Breast epithelium (tissue), 4 donors: Measurements from ENCODE around the gene NCBP2L. TPM values are rescaled to one million over a fixed set of nuclear protein-coding genes. Genes with fewer than 3 reads are reported as not detected.
"Not testable (repeated sequence)": the region's sequence is repeated elsewhere in the genome, so short reads cannot be mapped to it uniquely, and the experiment has no call there.

Source experiments
- DNase-seq, 2 donors: peaks; one replicate each; pipeline ENCODE4 v3.0.0-alpha.2; 2019; ENCODE audit warnings: low spot score in 2 of 2
- H3K27ac ChIP-seq, 2 donors: fragments of 200-600 bp; sonication (generic) in 1 of 2; one replicate each; pipeline ENCODE4 v1.5.1; 2016 to 2019; ENCODE audit warnings: mild to moderate bottlenecking in 1 of 2
- H3K27me3 ChIP-seq, 2 donors: fragments of 200-600 bp; sonication (generic) in 1 of 2; one replicate each; pipeline versions ENCODE4 v1.5.1 to v1.6.0; 2017 to 2019; ENCODE audit warnings: control low read depth in 1 of 2, mild to moderate bottlenecking in 1 of 2
- H3K36me3 ChIP-seq: fragments of 200-600 bp; one replicate; pipeline ENCODE4 v1.5.1; 2019
- H3K4me1 ChIP-seq, 2 donors: fragments of 200-600 bp; sonication (generic); one replicate each; pipeline ENCODE4 v1.5.1; 2016 to 2019; ENCODE audit warnings: control low read depth in 1 of 2
- H3K4me3 ChIP-seq, 3 donors: fragments of 200-600 bp; sonication (generic); 1 replicate in 2 of 3; 2 replicates in 1 of 3; pipeline ENCODE4 v1.5.1; 2016 to 2019; ENCODE audit warnings: mild to moderate bottlenecking in 3 of 3, moderate library complexity in 2 of 3
- H3K9me3 ChIP-seq, 2 donors: fragments of 200-600 bp; sonication (generic) in 1 of 2; one replicate each; pipeline ENCODE4 v1.5.1; 2016 to 2019; ENCODE audit warnings: control low read depth in 1 of 2
- CTCF ChIP-seq, 3 donors: fragments of 450-650 bp; IDR thresholded peaks; one replicate each; pipeline ENCODE4 v1.5.1; 2016 to 2017; ENCODE audit warnings: antibody characterized with exemption in 3 of 3, mild to moderate bottlenecking in 3 of 3, moderate library complexity in 3 of 3
- POLR2A ChIP-seq: fragments of 450-650 bp; IDR thresholded peaks from one replicate; pipeline ENCODE4 v1.6.1; 2016; ENCODE audit warnings: antibody characterized with exemption, mild to moderate bottlenecking, moderate library complexity
- POLR2AphosphoS5 ChIP-seq, 3 donors: sonication (generic); formaldehyde crosslinking; IDR thresholded peaks; one replicate each; pipeline ENCODE4 v1.6.1; 2017; ENCODE audit warnings: antibody characterized with exemption in 3 of 3
- intact Hi-C: fragments of 100-400 bp; cut with DNase I; formaldehyde crosslinking; loops from one replicate; pipeline ENCODE4 v1.15.1; 2023; ENCODE audit warnings: low total_unique reads
- total RNA-seq, 3 donors: library from RNA; depleted of rRNA; stranded (reverse); fragments of >200 nt; gene quantifications; one replicate each; pipeline ENCODE4 v1.1.0, GENCODE V29; 2016

NCBP2L gene
- total RNA-seq, 3 donors from 2014 or later = not detected

GRCh38 chrX:107787827-107788226 is 10.3 kb downstream of the NCBP2L start:
- intact Hi-C loops = no loop called here
- Histone ChIP-seq H3K4me3 (no peak overlapping the region), H3K27me3 (peaks cover 0 to 14% of the 10 kb centered on the region in 2 donors), H3K27ac (no peak overlapping the region), H3K36me3 (no peaks in the 10 kb centered on the region), H3K9me3 (no peaks in the 10 kb centered on the region), H3K4me1 (no peaks in the 10 kb centered on the region)
- no peak for TF ChIP-seq POLR2AphosphoS5 (IDR thresholded peaks at IDR 0.05)
- no peak for TF ChIP-seq POLR2A
- no peak for TF ChIP-seq CTCF (IDR thresholded peaks at IDR 0.05)
- no peak for DNase-seq

GRCh38 chrX:107804427-107804826 is 26.9 kb downstream of the NCBP2L start:
- intact Hi-C loops = no loop called here
- Histone ChIP-seq H3K4me1 (no peaks in the 10 kb centered on the region), H3K4me3 (no peak overlapping the region), H3K27ac (no peak overlapping the region), H3K36me3 (no peaks in the 10 kb centered on the region), H3K9me3 (peaks cover 0 to 24% of the 10 kb centered on the region in 2 donors), H3K27me3 (peaks cover 0 to 13% of the 10 kb centered on the region in 2 donors)
- no peak for TF ChIP-seq POLR2AphosphoS5 (IDR thresholded peaks at IDR 0.05)
- no peak for TF ChIP-seq POLR2A
- TF ChIP-seq CTCF (IDR thresholded peaks at IDR 0.05) = no peak
- no peak for DNase-seq

GRCh38 chrX:107805179-107805578 is 27.6 kb downstream of the NCBP2L start:
- Histone ChIP-seq H3K9me3 (peaks cover 0 to 24% of the 10 kb centered on the region in 2 donors), H3K4me3 (no peak overlapping the region), H3K27me3 (peaks cover 0 to 21% of the 10 kb centered on the region in 2 donors), H3K27ac (no peak overlapping the region), H3K36me3 (no peaks in the 10 kb centered on the region), H3K4me1 (no peaks in the 10 kb centered on the region)
- TF ChIP-seq CTCF (IDR thresholded peaks at IDR 0.05) (no peak), POLR2AphosphoS5 (IDR thresholded peaks at IDR 0.05) (no peak), POLR2A (no peak)
- intact Hi-C loops = no loop called here
- DNase-seq = no peak

- DNase-seq, H3K9me3 ChIP-seq, H3K4me3 ChIP-seq, H3K27ac ChIP-seq, H3K4me1 ChIP-seq, H3K36me3 ChIP-seq, intact Hi-C loops: not testable (repeated sequence)
- peaks cover 0 to 37% of the 10 kb centered on the region in 2 donors for H3K27me3 ChIP-seq
These were observed 32.5 kb downstream of the NCBP2L start for GRCh38 chrX:107810053-107810452.

- Histone ChIP-seq H3K9me3 (peaks cover 17 to 23% of the 10 kb centered on the region in 2 donors), H3K36me3 (no peaks in the 10 kb centered on the region), H3K27ac (no peak overlapping the region), H3K4me3 (no peak overlapping the region), H3K4me1 (no peaks in the 10 kb centered on the region), H3K27me3 (peaks cover 0 to 6% of the 10 kb centered on the region in 2 donors)
- no peak for DNase-seq
- TF ChIP-seq CTCF (IDR thresholded peaks at IDR 0.05) = no peak
- TF ChIP-seq POLR2AphosphoS5 (IDR thresholded peaks at IDR 0.05) = no peak
- no peak for TF ChIP-seq POLR2A
- intact Hi-C loops = no loop called here
These were observed 41.5 kb downstream of the NCBP2L start for GRCh38 chrX:107818900-107819521.

- H3K27me3 ChIP-seq = peaks cover 0 to 16% of the 10 kb centered on the region in 2 donors
- no peak for TF ChIP-seq POLR2AphosphoS5 (IDR thresholded peaks at IDR 0.05)
- no peak for TF ChIP-seq CTCF (IDR thresholded peaks at IDR 0.05)
- no peak for TF ChIP-seq POLR2A
- intact Hi-C loops = no loop called here
- no peak overlapping the region for H3K4me3 ChIP-seq
- DNase-seq = no peak
- no peak overlapping the region for H3K27ac ChIP-seq
- H3K4me1 ChIP-seq = no peaks in the 10 kb centered on the region
- peaks cover 16 to 22% of the 10 kb centered on the region in 2 donors for H3K9me3 ChIP-seq
- no peaks in the 10 kb centered on the region for H3K36me3 ChIP-seq
These were observed 45.5 kb downstream of the NCBP2L start for GRCh38 chrX:107823042-107823441.
